IMR-90 (cell line): Measurements from ENCODE around the gene PP2D1. TPM values are rescaled to one million over a fixed set of nuclear protein-coding genes. Genes with fewer than 3 reads are reported as not detected.
"Not testable (repeated sequence)": the region's sequence is repeated elsewhere in the genome, so short reads cannot be mapped to it uniquely, and the experiment has no call there.

Experiments used
- ATAC-seq: fragments of 200-7000 bp; cut with Tn5 transposase; 2 replicates; pipeline ENCODE4 v1.9.1; 2020; ENCODE audit warnings: low read depth, mild to moderate bottlenecking, moderate library complexity
- BruUV-seq: library from RNA; stranded (reverse); fragments of 400-500 nt; replicated peaks from 2 replicates; lab custom pipeline; 2021; lab: Mats Ljungman, UMichigan
- CTCF ChIA-PET: fragments of 300-600 bp; formaldehyde crosslinking; extraction: SDS; loops from one replicate; lab custom pipeline; 2021; ENCODE audit warnings: antibody characterized with exemption; lab: Yijun Ruan, JAX
- POLR2A ChIA-PET: fragments of 300-600 bp; sonication (Branson Sonifier 250); formaldehyde crosslinking; loops from one replicate; lab custom pipeline; 2022; ENCODE audit warnings: antibody characterized with exemption; ENCODE audit not compliant: unreplicated experiment; lab: Charles Lee
- DNase-seq: peaks from one replicate; pipeline ENCODE4 v3.0.0; 2013
- H2AFZ ChIP-seq: replicated peaks from 2 replicates; pipeline ENCODE3; 2013; ENCODE audit warnings: low read length, mild to moderate bottlenecking; ENCODE audit not compliant: poor library complexity
- H2AK5ac ChIP-seq: 2 replicates; pipeline ENCODE4 v1.6.1; 2013; ENCODE audit warnings: low read depth, low read length, inconsistent platforms
- H2AK9ac ChIP-seq: replicated peaks from 2 replicates; pipeline ENCODE3; 2013; ENCODE audit warnings: mild to moderate bottlenecking, low read depth, low read length, moderate library complexity; ENCODE audit not compliant: poor library complexity
- H2BK120ac ChIP-seq: 2 replicates; pipeline ENCODE4 v1.6.1; 2013; ENCODE audit warnings: low read depth, low read length, inconsistent platforms
- H2BK15ac ChIP-seq: 3 replicates; pipeline ENCODE4 v1.6.1; 2013; ENCODE audit warnings: low read depth, low read length, inconsistent platforms
- H2BK20ac ChIP-seq: 2 replicates; pipeline ENCODE4 v1.6.1; 2013; ENCODE audit warnings: low read depth, mild to moderate bottlenecking, inconsistent platforms, low read length, moderate library complexity
- H2BK5ac ChIP-seq: 2 replicates; pipeline ENCODE4 v1.6.1; 2013; ENCODE audit warnings: mild to moderate bottlenecking, low read depth, low read length, inconsistent platforms; ENCODE audit not compliant: poor library complexity, severe bottlenecking
- H3K14ac ChIP-seq: replicated peaks from 2 replicates; pipeline ENCODE4 v1.6.1; 2013; ENCODE audit warnings: low read depth, low read length, inconsistent platforms
- H3K18ac ChIP-seq: 2 replicates; pipeline ENCODE4 v1.6.1; 2013; ENCODE audit warnings: low read depth, low read length, control low read depth
- H3K23ac ChIP-seq: 2 replicates; pipeline ENCODE4 v1.6.1; 2013; ENCODE audit warnings: low read depth, low read length, inconsistent platforms
- H3K27ac ChIP-seq: 2 replicates; pipeline ENCODE4 v1.5.1; 2013; ENCODE audit warnings: mild to moderate bottlenecking, control low read depth, low read length; ENCODE audit not compliant: insufficient read depth
- H3K27me3 ChIP-seq: 2 replicates; pipeline ENCODE4 v1.6.1; 2013; ENCODE audit warnings: low read length; ENCODE audit not compliant: control insufficient read depth, insufficient read depth
- H3K36me3 ChIP-seq: 2 replicates; pipeline ENCODE4 v1.6.1; 2013; ENCODE audit warnings: low read length, mixed read lengths; ENCODE audit not compliant: control insufficient read depth, insufficient read depth
- H3K4ac ChIP-seq: 2 replicates; pipeline ENCODE4 v1.6.1; 2013; ENCODE audit warnings: low read depth, low read length, inconsistent platforms
- H3K4me1 ChIP-seq: 2 replicates; pipeline ENCODE4 v1.6.1; 2013; ENCODE audit warnings: low read length, mixed read lengths; ENCODE audit not compliant: control insufficient read depth, insufficient read depth
- H3K4me2 ChIP-seq: 2 replicates; pipeline ENCODE4 v1.6.1; 2013; ENCODE audit warnings: low read depth, mild to moderate bottlenecking, control low read depth, low read length, moderate library complexity
- H3K4me3 ChIP-seq: 2 replicates; pipeline ENCODE4 v1.5.1; 2013; ENCODE audit warnings: low read depth, mild to moderate bottlenecking, control low read depth, low read length, moderate library complexity; ENCODE audit not compliant: insufficient read depth
- H3K56ac ChIP-seq: 2 replicates; pipeline ENCODE4 v1.6.1; 2013; ENCODE audit warnings: low read length, inconsistent platforms; ENCODE audit not compliant: insufficient read depth; ENCODE audit errors: extremely low read depth
- H3K79me1 ChIP-seq, 2 experiments: 2 replicates each; pipeline ENCODE4 v1.6.1; 2013; ENCODE audit warnings: low read length in 2 of 2, inconsistent platforms in 1 of 2, low read depth in 1 of 2
- H3K9ac ChIP-seq: 2 replicates; pipeline ENCODE4 v1.6.1; 2013; ENCODE audit warnings: low read depth, low read length, control low read depth
- H3K9me1 ChIP-seq: 2 replicates; pipeline ENCODE4 v1.6.1; 2013; ENCODE audit warnings: low read length, inconsistent platforms; ENCODE audit not compliant: insufficient read depth
- H3K9me3 ChIP-seq: 2 replicates; pipeline ENCODE4 v1.6.1; 2013; ENCODE audit warnings: low read length; ENCODE audit not compliant: control insufficient read depth, insufficient read depth
- H4K20me1 ChIP-seq: 2 replicates; pipeline ENCODE4 v1.6.1; 2013; ENCODE audit warnings: low read length, inconsistent platforms; ENCODE audit not compliant: insufficient read depth
- H4K5ac ChIP-seq: 2 replicates; pipeline ENCODE4 v1.6.1; 2013; ENCODE audit warnings: mild to moderate bottlenecking, low read depth, low read length, control low read depth
- H4K8ac ChIP-seq, 2 experiments: 2 replicates each; pipeline ENCODE4 v1.6.1; 2013; ENCODE audit warnings: low read depth in 2 of 2, low read length in 2 of 2, control low read depth in 1 of 2, inconsistent platforms in 1 of 2
- H4K91ac ChIP-seq: 2 replicates; pipeline ENCODE4 v1.6.1; 2013; ENCODE audit warnings: low read depth, low read length, inconsistent platforms; ENCODE audit not compliant: insufficient read depth
- WGBS, 2 experiments: methylation state at CpG; one replicate each; pipeline versions ENCODE4 v1.1.5 to v1.1.7; 2013; ENCODE audit warnings: missing lambda C conversion rate in 2 of 2; ENCODE audit not compliant: insufficient read length in 1 of 2; ENCODE audit errors: extremely low coverage in 2 of 2; 5-methylcytosine and 5-hydroxymethylcytosine counted together
- dilution Hi-C: fragments of 300-500 bp; cut with HindIII; formaldehyde crosslinking; loops from one replicate; pipeline ENCODE4 v1.14.3; 2018; ENCODE audit warnings: low sequenced_read_pairs; ENCODE audit not compliant: unreplicated experiment
- in situ Hi-C: fragments of 300-500 bp; cut with MboI; formaldehyde crosslinking; loops from 3 replicates; pipeline ENCODE4 v1.14.3; 2019; ENCODE audit warnings: low sequenced_read_pairs, inconsistent platforms, mixed read lengths
- intact Hi-C: fragments of 100-400 bp; cut with micrococcal nuclease; formaldehyde crosslinking; loops from 2 replicates; pipeline ENCODE4 v1.10.0; 2022
- polyA plus RNA-seq, 3 experiments: library from polyadenylated mRNA; depleted of rRNA; stranded (reverse); fragments of >200 nt; gene quantifications; 2 replicates each; pipeline ENCODE4 v1.2.3, GENCODE V29; 2012; ENCODE audit warnings: low replicate concordance in 1 of 3
- total RNA-seq: library from RNA; depleted of rRNA; stranded (reverse); fragments of >200 nt; gene quantifications from 2 replicates; pipeline ENCODE4 v1.2.3, GENCODE V29; 2012

PP2D1 gene
- total and polyA plus RNA-seq, 2 of the 4 experiments (the other 2 are of a cell fraction), result not detected

DNA sequence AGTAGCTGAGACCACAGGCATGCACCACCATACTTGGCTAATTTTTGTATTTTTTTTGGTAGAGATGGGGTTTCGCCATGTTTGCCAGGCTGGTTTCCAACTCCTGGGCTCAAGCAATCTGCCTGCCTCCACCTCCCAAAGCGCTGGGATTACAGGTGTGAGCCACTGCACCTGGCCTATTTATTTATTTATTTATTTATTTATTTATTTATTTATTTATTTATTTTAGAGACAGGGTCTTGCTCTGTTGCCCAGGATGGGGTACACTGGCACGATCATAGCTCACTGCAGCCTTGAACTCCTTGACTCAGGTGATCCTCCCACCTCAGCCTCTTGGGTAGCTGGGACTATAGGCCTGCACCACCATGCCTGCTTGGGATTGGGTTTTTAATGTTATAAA, 33.1 kb upstream of the PP2D1 start:
- H3K27me3 ChIP-seq, H2AK9ac ChIP-seq, H2BK5ac ChIP-seq, H3K4me2 ChIP-seq, H3K79me1 ChIP-seq, DNase-seq, H3K4me3 ChIP-seq, H3K4ac ChIP-seq, H3K4me1 ChIP-seq, CTCF ChIA-PET, in situ Hi-C loops, H3K14ac ChIP-seq, H3K23ac ChIP-seq, H2AK5ac ChIP-seq, H4K20me1 ChIP-seq, H3K18ac ChIP-seq, H3K9me1 ChIP-seq, H3K36me3 ChIP-seq, ATAC-seq, intact Hi-C loops, H4K91ac ChIP-seq, dilution Hi-C loops, H2BK120ac ChIP-seq, H3K9me3 ChIP-seq, H4K5ac ChIP-seq, H4K8ac ChIP-seq, H2BK20ac ChIP-seq, H2BK15ac ChIP-seq, H3K9ac ChIP-seq, H3K27ac ChIP-seq, H2AFZ ChIP-seq, BruUV-seq, H3K56ac ChIP-seq: not testable (repeated sequence)
- POLR2A ChIA-PET, result interaction anchor here (0.5 kb wide), 1 partner anchor 1754 kb away, joined by 6 read pairs; no protein-coding TSS in a partner anchor
- no CpG with 5 or more reads among the region's 3 CpGs for WGBS, 2 experiments
